Epithelial cell of esophagus (primary cell): ENCODE results near the gene LIN52.

Experiments
- DNase-seq: peaks from one replicate; pipeline ENCODE4 v3.0.0; 2010; ENCODE audit warnings: low read depth
- H3K4me3 ChIP-seq: 2 replicates; pipeline ENCODE4 v1.5.1; 2011; ENCODE audit warnings: mild to moderate bottlenecking, low read length, control low read depth
- CTCF ChIP-seq: IDR thresholded peaks from 2 replicates; pipeline ENCODE4 v1.5.1; 2011; ENCODE audit warnings: low read depth, mild to moderate bottlenecking, low read length, control low read depth, inconsistent platforms; ENCODE audit not compliant: insufficient read depth; ENCODE audit errors: missing control alignments

LIN52 gene

GRCh38 chr14:74244115-74244514 is 159.4 kb downstream of the LIN52 start:
- H3K4me3 ChIP-seq = no peak overlapping the region
- no peak for TF ChIP-seq CTCF
- DNase-seq = no peak

- no peak overlapping the region for H3K4me3 ChIP-seq
- TF ChIP-seq CTCF = no peak
- DNase-seq = no peak
Measured at GRCh38 chr14:74245292-74245691, 160.5 kb downstream of the LIN52 start.

- no peak overlapping the region for H3K4me3 ChIP-seq
- no peak for TF ChIP-seq CTCF
- DNase-seq = no peak
Measured at GRCh38 chr14:74246542-74246941, 161.8 kb downstream of the LIN52 start.

- H3K4me3 ChIP-seq = no peak overlapping the region
- no peak for DNase-seq
- no peak for TF ChIP-seq CTCF
Measured at GRCh38 chr14:74248017-74248416, 163.3 kb downstream of the LIN52 start.

- no peak for TF ChIP-seq CTCF
- no peak overlapping the region for H3K4me3 ChIP-seq
- DNase-seq = no peak
Measured at GRCh38 chr14:74249433-74250375, 164.9 kb downstream of the LIN52 start.
